ENCODE data around the gene NELFA. TPM values are rescaled to one million over a fixed set of nuclear protein-coding genes. Genes with fewer than 3 reads are reported as not detected.

Gene NELFA
- total and polyA plus RNA-seq, 2 of the 4 experiments (the other 2 are of a cell fraction), result 4.3 to 21.9 TPM

DNA sequence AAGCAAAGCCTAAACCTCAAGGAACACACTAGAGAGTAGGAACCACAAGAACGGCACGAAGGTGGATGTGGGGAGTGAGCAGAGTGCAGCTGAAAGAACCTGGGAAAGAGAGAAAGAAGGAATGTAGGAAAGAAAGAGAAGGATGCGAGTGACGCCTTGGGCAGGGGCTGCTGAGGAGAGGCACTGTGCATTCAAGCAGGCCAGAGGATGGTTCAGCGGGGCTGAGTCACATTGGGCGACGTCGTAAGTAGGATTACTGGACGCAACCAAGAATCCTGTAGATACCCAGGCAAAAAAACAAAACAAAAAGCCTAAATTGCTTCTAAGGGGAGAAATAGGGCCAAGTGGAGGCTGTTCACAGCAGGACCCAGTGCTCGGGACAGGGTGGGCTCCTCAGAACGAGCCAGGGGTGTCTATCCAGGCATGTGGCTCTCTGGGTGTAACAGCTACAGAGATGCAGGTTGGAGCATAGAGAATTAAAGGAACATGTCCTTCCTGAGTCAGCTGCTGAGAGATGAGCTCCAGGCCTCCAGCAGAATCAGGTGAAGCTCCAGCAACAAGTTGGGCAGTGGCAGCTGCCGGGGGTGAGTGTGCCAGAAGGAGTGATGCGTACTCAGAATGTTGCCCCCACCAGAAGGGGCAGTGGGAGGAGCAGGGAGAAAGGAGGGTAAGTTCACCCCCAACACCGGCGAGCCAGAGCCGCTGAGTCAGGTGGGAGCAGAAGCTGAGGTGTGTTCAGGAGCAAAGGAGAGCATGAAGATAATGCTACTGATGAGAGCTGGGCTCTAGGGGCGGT lies 38.6 kb downstream of the NELFA start:
- POLR2A ChIA-PET (ENCODE audit: unreplicated experiment), result no interaction called here
- Histone ChIP-seq H3K4me1 (ENCODE audit: control insufficient read depth, insufficient read depth, low read length) (no peaks in the 10 kb centered on the region), H3K23ac (ENCODE audit: low read depth, low read length) (no peak overlapping the region), H3K9me1 (ENCODE audit: insufficient read depth, low read length) (0 out of 2 replicates have a peak, but pooled peaks cover 4% of the 10 kb centered on the region), H3K4me3 (ENCODE audit: insufficient read depth, low read depth, low read length) (no peak overlapping the region), H3K56ac (ENCODE audit: extremely low read depth, insufficient read depth, low read length) (no peak overlapping the region), H4K5ac (ENCODE audit: low read depth, low read length) (no peak overlapping the region), H3K79me1 (ENCODE audit: low read depth in 1 of 2, low read length in 2 of 2) (peaks cover 9 to 46% of the 10 kb centered on the region in 2 experiments), H3K9ac (ENCODE audit: low read depth, low read length) (no peak overlapping the region), H4K91ac (ENCODE audit: insufficient read depth, low read depth, low read length) (no peak overlapping the region), H3K9me3 (ENCODE audit: control insufficient read depth, insufficient read depth, low read length) (no peaks in the 10 kb centered on the region), H3K27me3 (ENCODE audit: control insufficient read depth, insufficient read depth, low read length) (no peaks in the 10 kb centered on the region), H2AK5ac (ENCODE audit: low read depth, low read length) (no peak overlapping the region), H2BK120ac (ENCODE audit: low read depth, low read length) (no peak overlapping the region), H3K27ac (ENCODE audit: insufficient read depth, low read length) (no peak overlapping the region), H3K36me3 (ENCODE audit: control insufficient read depth, insufficient read depth, low read length) (peaks cover 29% of the 10 kb centered on the region), H2BK5ac (ENCODE audit: low read depth, low read length, poor library complexity, severe bottlenecking) (no peak overlapping the region), H3K18ac (ENCODE audit: low read depth, low read length) (no peak overlapping the region), H2AFZ (replicated peaks; ENCODE audit: low read length, poor library complexity) (no peak overlapping the region), H3K4ac (ENCODE audit: low read depth, low read length) (no peak overlapping the region), H3K4me2 (ENCODE audit: low read depth, low read length) (no peak overlapping the region), H2BK20ac (ENCODE audit: low read depth, low read length) (no peak overlapping the region), H2BK15ac (ENCODE audit: low read depth, low read length) (no peak overlapping the region), H3K14ac (replicated peaks; ENCODE audit: low read depth, low read length) (no peak overlapping the region), H4K8ac (ENCODE audit: low read depth in 2 of 2, low read length in 2 of 2) (no peak overlapping the region), H2AK9ac (replicated peaks; ENCODE audit: low read depth, low read length, poor library complexity) (no peak overlapping the region), H4K20me1 (ENCODE audit: insufficient read depth, low read length) (no peaks in the 10 kb centered on the region; the same call in 1 of the 2 replicates)
- dilution Hi-C loops (cut with HindIII; ENCODE audit: low sequenced_read_pairs, unreplicated experiment), result no loop called here
- BruUV-seq (replicated peaks), result no TSS peak
- TF ChIP-seq CEBPB (IDR thresholded peaks at IDR 0.05; ENCODE audit: low read depth, low read length), result no peak
- TF ChIP-seq, protein P1, sequence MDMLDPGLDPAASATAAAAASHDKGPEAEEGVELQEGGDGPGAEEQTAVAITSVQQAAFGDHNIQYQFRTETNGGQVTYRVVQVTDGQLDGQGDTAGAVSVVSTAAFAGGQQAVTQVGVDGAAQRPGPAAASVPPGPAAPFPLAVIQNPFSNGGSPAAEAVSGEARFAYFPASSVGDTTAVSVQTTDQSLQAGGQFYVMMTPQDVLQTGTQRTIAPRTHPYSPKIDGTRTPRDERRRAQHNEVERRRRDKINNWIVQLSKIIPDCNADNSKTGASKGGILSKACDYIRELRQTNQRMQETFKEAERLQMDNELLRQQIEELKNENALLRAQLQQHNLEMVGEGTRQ (IDR thresholded peaks at IDR 0.05; ENCODE audit: low read depth, low read length), result no peak
- no peak for TF ChIP-seq MXI1 (IDR thresholded peaks at IDR 0.05; ENCODE audit: borderline replicate concordance, low read depth, low read length)
- DNase-seq, result no peak
- 100% methylated on average over 5 of the region's 17 CpGs; no CpG with 5 or more reads in 1 of the 2 experiments for WGBS, 2 experiments (ENCODE audit: extremely low coverage in 2 of 2, insufficient read length in 1 of 2)
- intact Hi-C loops (cut with micrococcal nuclease), result no loop called here
- in situ Hi-C loops (cut with MboI; ENCODE audit: low sequenced_read_pairs), result no loop called here
- CTCF ChIA-PET, result no interaction called here
- ATAC-seq (ENCODE audit: low read depth), result no peak
